SU-DHL-6 (cell line): Measurements from ENCODE around the gene CALCOCO2.

Source experiments
- H2AFZ ChIP-seq: fragments of 200-600 bp; sonication (generic); 2 replicates; pipeline ENCODE4 v1.6.1; 2014; ENCODE audit warnings: low read depth, mild to moderate bottlenecking, moderate library complexity, mixed read lengths, antibody characterized with exemption, low read length; ENCODE audit not compliant: severe bottlenecking
- H3F3A ChIP-seq: fragments of 200-600 bp; shearing (Covaris generic); 2 replicates; pipeline ENCODE4 v1.6.0; 2016; ENCODE audit warnings: antibody characterized with exemption, mild to moderate bottlenecking; ENCODE audit not compliant: insufficient read depth
- H3K27ac ChIP-seq: fragments of 200-600 bp; sonication (generic); 2 replicates; pipeline ENCODE4 v1.5.1; 2016; ENCODE audit warnings: low read depth, mild to moderate bottlenecking, low read length, moderate library complexity, mixed read lengths
- H3K27me3 ChIP-seq: fragments of 200-600 bp; sonication (generic), shearing (Covaris generic); 2 replicates; pipeline ENCODE4 v1.6.0; 2014; ENCODE audit warnings: mild to moderate bottlenecking, low read length
- H3K36me3 ChIP-seq: fragments of 200-600 bp; sonication (generic); 2 replicates; pipeline ENCODE4 v1.6.1; 2014; ENCODE audit warnings: mild to moderate bottlenecking, low read length, mixed read lengths
- H3K4me2 ChIP-seq: fragments of 300-600, 200-600 bp; shearing (Covaris generic), sonication (generic); 2 replicates; pipeline ENCODE4 v1.6.0; 2014; ENCODE audit warnings: low read length, low read depth, mild to moderate bottlenecking; ENCODE audit not compliant: poor library complexity, severe bottlenecking
- H3K4me3 ChIP-seq: fragments of 200-600 bp; sonication (generic); 2 replicates; pipeline ENCODE4 v1.5.1; 2014; ENCODE audit warnings: antibody characterized with exemption, low read length, mild to moderate bottlenecking, mixed read lengths; ENCODE audit not compliant: insufficient read depth, poor library complexity, severe bottlenecking
- H3K79me2 ChIP-seq: fragments of 200-600 bp; sonication (generic); 2 replicates; pipeline ENCODE4 v1.6.1; 2014; ENCODE audit warnings: mild to moderate bottlenecking, low read length, moderate library complexity; ENCODE audit not compliant: insufficient read depth
- H3K9ac ChIP-seq: fragments of 200-600 bp; sonication (generic); 2 replicates; pipeline ENCODE4 v1.7.0; 2014; ENCODE audit warnings: mild to moderate bottlenecking, low read length
- H3K9me2 ChIP-seq: fragments of 200-600 bp; sonication (generic); replicated peaks from 2 replicates; pipeline ENCODE4 v1.6.1; 2014; ENCODE audit warnings: low read length; ENCODE audit not compliant: insufficient read depth
- H3K9me3 ChIP-seq: fragments of 200-600 bp; sonication (generic); 2 replicates; pipeline ENCODE4 v1.6.1; 2014; ENCODE audit warnings: low read length, mixed read lengths; ENCODE audit not compliant: insufficient read depth
- H4K20me1 ChIP-seq: fragments of 200-600 bp; sonication (generic); 2 replicates; pipeline ENCODE4 v1.6.1; 2014; ENCODE audit warnings: low read depth, mild to moderate bottlenecking, antibody characterized with exemption, low read length, moderate library complexity, mixed read lengths
- CTCF ChIP-seq: fragments of 200-600 bp; sonication (generic); IDR thresholded peaks from one replicate; pipeline ENCODE4 v1.5.1; 2017; ENCODE audit warnings: antibody characterized with exemption, mild to moderate bottlenecking, low read length, moderate library complexity; ENCODE audit not compliant: insufficient read depth, poor library complexity, severe bottlenecking
- EZH2phosphoT487 ChIP-seq: fragments of 200-600 bp; sonication (generic), shearing (Covaris generic); conservative IDR thresholded peaks from 2 replicates; pipeline ENCODE4 v1.6.1; 2018; ENCODE audit warnings: mild to moderate bottlenecking, antibody characterized with exemption, low read length, moderate library complexity, mixed read lengths

CALCOCO2 gene

GRCh38 chr17:48856122-48856821, 25.4 kb downstream of the CALCOCO2 start:
- Histone ChIP-seq H4K20me1 (no peaks in the 10 kb centered on the region), H3K9ac (no peak overlapping the region), H3K27me3 (no peaks in the 10 kb centered on the region), H2AFZ (no peak overlapping the region), H3K79me2 (no peaks in the 10 kb centered on the region), H3K4me2 (no peak overlapping the region), H3K27ac (no peak overlapping the region), H3F3A (no peaks in the 10 kb centered on the region), H3K9me3 (no peaks in the 10 kb centered on the region), H3K36me3 (no peaks in the 10 kb centered on the region), H3K9me2 (no peaks in the 10 kb centered on the region), H3K4me3 (no peak overlapping the region)
- no peak for TF ChIP-seq EZH2phosphoT487
- no peak for TF ChIP-seq CTCF

GRCh38 chr17:48860034-48860433, 29.2 kb downstream of the CALCOCO2 start:
- H3K9ac ChIP-seq = no peak overlapping the region
- H3K27me3 ChIP-seq = no peaks in the 10 kb centered on the region
- H3K4me2 ChIP-seq = no peak overlapping the region
- H3K27ac ChIP-seq = no peak overlapping the region
- TF ChIP-seq CTCF (no peak), EZH2phosphoT487 (no peak)
- no peaks in the 10 kb centered on the region for H3K36me3 ChIP-seq
- no peaks in the 10 kb centered on the region for H4K20me1 ChIP-seq
- no peaks in the 10 kb centered on the region for H3K9me3 ChIP-seq
- no peak overlapping the region for H2AFZ ChIP-seq
- H3F3A ChIP-seq = no peaks in the 10 kb centered on the region
- no peaks in the 10 kb centered on the region for H3K79me2 ChIP-seq
- H3K9me2 ChIP-seq = no peaks in the 10 kb centered on the region
- no peak overlapping the region for H3K4me3 ChIP-seq

- H4K20me1 ChIP-seq = no peaks in the 10 kb centered on the region
- no peaks in the 10 kb centered on the region for H3K36me3 ChIP-seq
- no peaks in the 10 kb centered on the region for H3F3A ChIP-seq
- no peak overlapping the region for H3K4me2 ChIP-seq
- H3K79me2 ChIP-seq = no peaks in the 10 kb centered on the region
- TF ChIP-seq EZH2phosphoT487 (no peak), CTCF (no peak)
- H3K27ac ChIP-seq = no peak overlapping the region
- H3K9me2 ChIP-seq = no peaks in the 10 kb centered on the region
- H2AFZ ChIP-seq = no peak overlapping the region
- no peak overlapping the region for H3K9ac ChIP-seq
- no peak overlapping the region for H3K4me3 ChIP-seq
- H3K9me3 ChIP-seq = no peaks in the 10 kb centered on the region
- H3K27me3 ChIP-seq = no peaks in the 10 kb centered on the region
Observed at GRCh38 chr17:48860456-48860855, 29.6 kb downstream of the CALCOCO2 start.
